T-helper 22 cell (primary cell): Measurements from ENCODE around the gene PIR.

ENCODE experiments used
- DNase-seq: peaks from one replicate; pipeline ENCODE4 v3.0.0-alpha.2; 2020; ENCODE audit warnings: low read depth

Gene PIR

DNA sequence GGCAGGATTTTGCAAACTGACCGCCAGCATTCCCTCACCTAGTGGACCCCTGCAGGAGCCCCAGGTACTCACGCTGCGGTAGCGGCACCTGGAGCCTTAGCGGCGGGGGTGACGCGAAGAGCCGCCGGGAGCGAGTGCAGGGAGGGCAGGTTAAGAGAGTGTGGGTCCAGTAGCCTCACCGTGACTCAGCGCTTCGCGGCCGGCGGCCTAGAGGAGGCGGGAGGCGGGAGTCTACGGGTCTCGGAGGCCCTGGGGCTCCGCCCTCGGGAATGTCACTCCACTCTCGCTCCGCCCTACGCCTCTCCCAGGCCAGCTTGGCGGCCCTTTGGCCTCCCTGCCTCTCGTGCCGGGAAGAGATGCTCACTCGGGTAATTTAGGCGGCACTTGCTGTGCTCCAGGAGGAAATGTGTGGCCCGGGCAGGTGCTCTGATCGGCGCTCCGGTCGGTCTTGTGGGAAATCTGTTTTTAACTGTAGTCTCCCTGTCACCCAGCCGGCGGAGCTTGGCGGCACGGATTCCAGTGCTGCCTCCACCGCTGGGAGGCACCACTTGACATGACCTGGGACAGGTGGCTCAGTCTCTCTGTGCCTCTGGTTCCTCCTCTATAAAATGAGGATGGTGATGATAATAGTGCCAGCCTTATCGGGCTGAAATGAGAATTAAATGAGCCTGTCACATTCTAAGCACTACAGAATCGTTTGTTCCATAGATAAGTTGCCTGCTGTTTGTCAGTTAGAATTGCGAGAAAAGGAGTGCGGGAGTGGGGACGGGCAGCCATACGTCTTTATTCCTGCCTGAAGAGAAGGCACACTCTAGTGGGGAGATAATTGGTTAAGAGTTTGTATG is at the start of gene PIR:
PIR (minus strand) TSS at position 216 of the 845 bp plus-strand sequence. CDS start 2,076 bp downstream, outside the sequence.
- peak; percentile 4 for DNase-seq

DNA sequence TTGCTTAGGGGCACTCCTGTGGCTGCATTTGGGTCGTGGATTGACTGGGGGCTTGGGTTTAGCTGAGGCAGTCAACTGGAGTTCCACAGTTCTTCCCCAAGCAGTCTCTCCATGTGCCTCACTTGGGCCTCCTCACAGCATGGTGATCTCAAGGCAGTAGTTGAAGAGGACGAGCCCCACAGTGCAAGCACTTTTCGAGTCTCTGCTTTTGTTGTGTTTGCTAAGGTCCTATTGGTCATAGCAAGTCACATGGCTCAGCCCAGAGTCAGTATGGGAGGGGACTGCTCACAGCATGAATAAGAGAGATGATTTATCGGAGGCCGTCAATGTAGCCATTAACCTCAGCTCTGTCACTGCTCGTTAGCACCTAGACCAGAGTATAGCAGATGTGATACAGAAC is 37.2 kb upstream of the PIR start:
- DNase-seq: no peak

DNA sequence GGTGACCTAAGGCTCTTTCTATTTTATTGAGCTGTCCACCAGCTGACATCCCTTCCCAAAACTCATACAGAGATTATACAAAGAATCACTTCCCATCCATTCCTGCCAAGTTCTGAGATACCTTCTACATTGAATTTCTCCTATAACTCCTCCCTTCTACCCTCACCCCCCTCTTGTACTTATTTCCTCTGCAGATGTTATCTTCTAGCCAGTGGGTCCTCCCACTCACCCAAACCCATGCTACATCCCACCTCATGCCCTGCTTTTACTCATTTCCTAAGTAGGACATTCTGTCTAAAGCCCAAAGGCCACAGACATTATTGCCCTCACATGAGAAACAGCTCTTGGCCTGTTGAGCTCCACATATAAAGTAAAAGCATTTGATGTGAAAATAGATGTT is 36.0 kb upstream of the PIR start:
- DNase-seq: no peak

DNA sequence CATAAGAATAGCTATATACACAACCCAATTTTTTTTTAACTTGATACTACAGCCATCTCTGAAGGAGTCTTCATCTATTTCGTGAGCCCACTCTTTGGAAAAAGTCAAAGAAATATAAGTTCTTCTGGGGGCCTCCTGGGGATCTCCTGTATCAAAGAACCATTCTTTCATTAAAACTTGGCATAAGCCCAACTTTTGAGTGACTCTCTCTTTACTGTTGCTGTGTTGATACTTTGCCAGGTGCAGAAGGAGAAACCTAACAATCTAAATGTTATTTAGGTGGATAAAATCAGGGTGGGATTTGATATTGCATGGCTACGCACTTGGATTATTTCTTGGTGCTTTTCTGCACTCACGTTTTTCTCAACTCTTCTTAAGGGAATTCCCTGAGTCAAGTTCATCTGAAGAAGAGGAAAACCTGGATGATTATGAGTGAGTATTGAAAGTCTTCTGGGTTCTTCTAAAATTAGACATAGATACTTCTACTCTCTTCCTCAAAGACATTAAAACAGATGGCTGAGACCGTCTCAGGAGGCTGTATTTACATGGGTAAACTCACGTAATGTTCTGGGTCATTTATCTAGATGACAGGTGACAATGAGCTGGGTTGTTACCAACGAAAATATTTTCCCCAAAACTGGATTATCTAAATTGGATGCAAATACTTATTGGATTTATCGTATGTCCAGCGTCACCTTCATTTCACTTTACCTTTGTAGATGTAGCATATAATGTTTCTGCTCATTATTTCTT is 32.7 kb upstream of the PIR start:
- DNase-seq: no peak

DNA sequence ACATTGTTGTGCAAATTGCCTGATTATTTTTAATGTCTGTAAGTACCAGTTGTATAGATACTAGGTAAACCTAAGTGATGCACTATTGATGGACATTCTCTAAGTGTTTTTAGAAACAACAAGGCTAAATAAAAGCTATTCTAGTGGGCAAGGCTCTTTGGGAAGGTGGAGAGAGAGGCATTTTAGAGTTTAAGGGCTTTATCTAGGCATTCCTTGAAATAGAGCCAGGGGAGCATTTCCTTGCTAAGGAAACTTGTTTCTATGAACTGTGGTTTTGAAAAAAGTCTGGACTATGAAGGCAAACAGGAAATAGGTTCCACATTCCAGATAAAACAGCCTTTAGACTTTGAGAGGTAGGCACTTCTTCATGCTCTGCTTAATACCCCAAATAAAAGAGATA is 31.3 kb upstream of the PIR start:
- DNase-seq: no peak

DNA sequence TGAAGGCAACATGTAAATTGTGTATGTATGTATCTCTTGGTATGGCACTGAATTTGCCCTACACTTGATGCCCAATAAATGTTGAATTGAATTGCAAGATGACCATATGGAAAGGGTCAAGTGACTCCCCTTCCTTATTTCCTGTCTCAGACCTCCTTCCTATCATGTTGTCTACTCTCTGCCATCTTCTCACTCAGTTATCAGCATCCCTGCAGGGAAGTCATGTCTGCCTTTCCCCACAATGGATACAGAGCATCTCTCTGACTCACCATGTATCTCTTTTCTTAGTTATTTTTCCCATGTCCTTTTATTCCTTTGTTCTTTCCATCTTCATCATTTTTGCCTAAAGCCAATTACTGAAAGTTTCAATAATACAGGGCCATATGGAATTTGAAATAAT is 30.0 kb upstream of the PIR start:
- no peak for DNase-seq

DNA sequence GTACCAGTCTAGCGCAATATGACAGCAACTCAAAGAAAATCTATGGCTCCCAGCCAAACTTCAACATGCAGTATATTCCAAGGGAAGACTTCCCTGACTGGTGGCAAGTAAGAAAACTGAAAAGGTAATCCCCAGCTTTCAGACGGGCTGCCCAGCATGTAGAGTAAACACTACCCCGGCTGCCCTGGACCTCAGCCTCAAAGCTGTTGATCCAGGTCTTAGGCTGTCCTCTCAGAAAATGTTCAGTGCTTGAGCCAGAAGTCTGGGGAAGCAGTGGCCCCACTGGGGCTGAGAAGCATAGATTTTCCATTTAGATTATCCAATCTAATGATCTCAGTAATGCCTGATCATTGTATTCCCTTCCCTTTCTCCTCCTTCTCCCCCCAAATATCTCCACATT is 29.3 kb upstream of the PIR start:
- no peak for DNase-seq

DNA sequence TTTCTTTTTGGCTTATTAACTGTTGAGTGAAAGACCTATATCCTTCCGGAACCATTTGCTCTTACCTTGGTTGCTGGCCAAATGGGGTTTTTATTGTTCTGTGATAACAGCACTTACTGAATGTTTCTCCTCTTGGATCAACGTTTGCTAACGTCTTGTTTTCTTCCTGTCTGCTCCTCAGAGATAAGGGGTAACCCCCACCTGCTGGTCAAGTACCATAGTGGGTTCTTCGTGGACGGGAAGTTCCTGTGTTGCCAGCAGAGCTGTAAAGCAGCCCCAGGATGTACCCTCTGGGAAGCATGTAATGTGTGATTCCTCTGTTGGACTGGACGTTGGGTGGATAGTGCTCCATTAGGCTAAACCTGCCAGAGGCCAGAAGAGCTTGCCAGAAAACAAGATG is 22.8 kb upstream of the PIR start:
- DNase-seq: no peak

DNA sequence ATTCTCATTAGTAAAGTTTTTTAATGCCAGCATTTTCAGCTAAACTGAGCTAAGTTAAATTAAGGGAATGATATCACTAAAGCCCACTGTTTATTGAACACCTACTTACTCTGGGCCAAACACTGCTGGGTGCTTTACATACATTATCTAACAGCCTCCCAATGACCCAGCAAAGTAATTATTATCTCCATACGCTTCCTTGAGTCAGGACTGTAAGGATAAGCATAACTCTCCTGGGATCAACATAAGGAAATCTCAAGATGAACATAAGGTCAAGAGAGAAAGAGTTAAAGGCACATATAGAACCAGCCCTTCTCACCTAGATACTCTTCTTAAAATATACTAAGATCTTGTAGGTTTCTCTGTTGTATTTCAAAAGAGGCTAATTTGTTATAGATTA is 21.1 kb upstream of the PIR start:
- DNase-seq: no peak

DNA sequence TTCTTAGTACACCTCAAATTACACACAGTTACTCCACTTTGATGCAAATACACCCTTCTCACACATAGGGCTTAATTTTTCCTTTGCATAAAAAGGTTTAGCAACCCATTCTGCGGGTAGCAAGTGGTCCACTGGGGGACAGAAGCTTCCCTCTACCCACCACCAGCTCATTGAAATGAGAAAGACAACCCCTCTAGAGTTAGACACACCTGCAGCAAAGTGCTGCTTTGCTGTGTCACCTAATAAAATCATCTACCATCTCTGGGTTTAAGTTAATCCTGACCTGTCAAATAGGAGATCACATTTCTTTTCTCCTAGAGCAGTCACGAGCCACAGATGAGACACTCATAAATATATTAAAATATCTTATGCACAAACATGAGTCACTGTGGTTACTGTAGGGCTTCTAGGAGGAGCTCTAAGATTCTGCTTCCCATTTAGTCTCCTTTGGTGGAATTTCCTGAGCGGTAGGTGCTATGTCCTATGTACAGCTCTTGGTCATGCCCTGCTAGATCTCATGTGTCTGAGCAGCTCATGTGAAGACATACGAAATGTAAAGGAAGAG is 19.4 kb upstream of the PIR start:
- no peak for DNase-seq

DNA sequence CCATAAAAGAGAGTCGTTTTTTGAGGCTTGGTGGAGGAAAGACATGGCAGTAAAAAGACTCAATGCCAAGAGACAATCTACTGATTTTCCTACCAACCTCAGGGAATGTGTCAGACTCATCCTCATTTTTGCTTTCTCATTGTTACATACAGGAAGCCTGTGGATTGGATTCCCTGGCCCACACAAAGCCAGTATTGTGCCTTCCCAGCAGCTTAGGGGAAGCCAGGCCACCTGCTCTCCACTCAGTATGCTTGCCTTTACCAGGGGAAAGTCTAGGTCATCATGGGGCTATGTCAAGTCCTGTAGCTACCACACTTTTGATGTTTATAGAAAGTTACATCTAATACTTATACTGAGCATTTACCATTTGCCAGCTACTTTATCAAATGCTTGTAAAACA is 18.4 kb upstream of the PIR start:
- DNase-seq: no peak

DNA sequence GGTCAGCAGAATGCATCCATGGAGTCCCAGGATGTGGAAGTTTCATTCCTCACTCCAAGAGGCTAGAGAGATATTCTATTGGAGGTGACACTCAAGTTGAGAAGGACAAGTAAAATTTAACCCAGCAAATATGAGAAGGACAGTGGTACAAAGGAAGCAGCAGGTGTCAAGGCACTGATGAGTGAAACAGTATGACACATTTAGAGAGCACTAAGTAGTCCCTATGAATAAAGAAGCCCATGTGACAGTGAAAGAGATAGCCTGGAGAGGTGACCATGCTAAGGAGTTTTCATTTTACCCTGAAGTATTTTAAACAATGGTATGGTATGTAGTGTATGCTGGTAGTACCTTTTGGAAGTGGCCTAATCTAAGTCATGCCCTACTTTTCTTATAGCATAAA is 16.7 kb upstream of the PIR start:
- no peak for DNase-seq

DNA sequence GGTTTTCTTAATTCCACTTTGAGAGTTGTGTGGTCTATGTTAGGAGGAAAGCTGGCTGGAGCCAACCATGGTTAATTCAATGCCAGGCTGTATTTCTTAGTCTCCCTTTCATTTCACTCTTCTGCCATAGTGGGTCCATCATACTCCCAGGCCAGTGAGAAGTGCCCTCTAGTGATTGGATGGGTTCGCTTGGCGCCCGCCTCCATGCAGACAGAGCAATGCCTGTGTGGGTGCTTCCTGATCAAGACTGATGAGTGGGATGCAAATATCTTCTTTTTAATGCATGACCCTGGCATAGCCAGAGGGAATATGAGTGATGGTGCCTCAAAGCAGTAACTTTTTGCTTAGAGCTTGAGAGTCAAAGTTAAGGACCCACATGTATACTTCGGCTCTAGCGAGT is 13.9 kb upstream of the PIR start:
- DNase-seq: no peak

DNA sequence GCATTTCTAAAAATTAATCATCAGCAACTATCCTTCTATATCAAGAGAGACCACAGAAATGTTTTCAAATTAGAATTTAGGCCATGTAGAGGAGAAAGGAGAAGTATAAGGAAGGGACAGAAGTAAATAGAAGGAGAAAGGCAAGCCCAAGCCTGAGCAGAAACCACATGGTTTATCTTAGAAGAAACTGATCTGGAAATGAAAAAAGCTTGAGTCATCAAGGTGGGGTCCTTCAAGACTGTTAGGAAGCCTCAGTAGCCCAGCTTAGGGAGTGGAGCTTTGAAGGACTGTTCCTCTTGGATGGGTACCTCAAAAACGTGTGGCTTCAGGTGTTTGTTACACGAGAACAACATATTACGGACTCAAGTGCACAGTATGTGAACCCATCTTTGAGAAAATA is 12.0 kb upstream of the PIR start:
- DNase-seq: no peak

DNA sequence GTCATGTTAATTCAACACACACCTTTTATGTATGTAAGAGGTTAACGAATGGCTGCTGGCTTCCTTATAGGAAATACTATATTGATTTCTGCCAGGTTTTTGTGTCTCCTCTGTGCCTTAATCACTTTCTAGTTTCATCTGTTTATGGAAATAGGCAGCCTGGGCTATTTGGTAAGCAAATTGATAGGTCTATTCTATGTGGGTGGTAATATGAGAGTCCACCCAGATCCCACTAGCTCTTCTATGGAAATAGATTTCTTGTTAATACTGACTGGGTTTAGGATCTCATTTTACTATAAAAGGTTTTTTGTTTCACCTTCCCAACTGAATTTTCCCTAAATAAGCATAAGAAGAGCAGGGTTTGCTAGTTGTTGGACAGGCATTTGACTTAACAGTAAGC is 11.5 kb upstream of the PIR start:
- DNase-seq: no peak

DNA sequence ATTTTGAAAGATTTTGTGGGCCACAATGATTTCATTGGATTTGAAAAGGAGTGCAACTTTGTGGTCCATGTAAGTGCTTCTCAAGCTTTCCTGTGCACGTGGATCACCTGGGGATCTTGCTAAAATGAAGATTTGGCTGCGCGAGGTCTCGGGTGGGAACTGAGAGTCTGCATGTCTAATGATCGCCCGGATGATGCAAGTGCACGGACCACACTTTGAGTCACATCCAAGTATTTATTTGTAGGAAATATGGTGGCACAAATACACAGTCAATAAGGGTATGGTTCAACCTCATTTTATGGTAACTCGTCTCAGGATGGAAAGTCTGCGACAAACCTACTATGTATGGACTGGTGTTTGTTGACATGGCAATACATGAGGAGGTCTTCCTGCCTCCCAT is 8.4 kb upstream of the PIR start:
- no peak for DNase-seq

DNA sequence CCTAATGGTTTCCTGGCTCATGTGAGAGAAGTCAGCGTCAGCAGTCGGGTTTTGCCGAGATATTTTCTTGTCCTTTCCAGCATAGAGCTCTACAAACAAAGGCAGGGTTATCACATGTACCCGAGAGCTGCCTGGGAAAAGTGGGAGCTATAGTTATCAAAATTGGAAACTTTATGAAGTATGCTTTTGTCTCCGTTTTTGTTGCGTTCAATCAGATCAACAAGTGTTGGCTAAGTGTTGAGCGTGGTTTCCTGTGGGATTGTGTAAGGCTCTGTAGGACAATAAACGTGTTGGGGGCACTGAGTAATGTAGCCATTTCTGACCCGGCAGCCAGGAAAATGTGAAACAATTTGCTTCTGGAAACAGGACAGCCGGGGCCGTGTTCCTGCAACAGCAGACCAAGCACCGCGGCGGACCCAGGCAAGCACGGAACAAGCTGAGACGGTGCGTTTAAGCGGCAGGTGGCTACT is 7.4 kb upstream of the PIR start, which contains the start of gene BMX:
BMX (plus strand) TSS at position 311 of the 470 bp plus-strand sequence. CDS start 7,547 bp downstream, outside the sequence.
- no peak for DNase-seq

DNA sequence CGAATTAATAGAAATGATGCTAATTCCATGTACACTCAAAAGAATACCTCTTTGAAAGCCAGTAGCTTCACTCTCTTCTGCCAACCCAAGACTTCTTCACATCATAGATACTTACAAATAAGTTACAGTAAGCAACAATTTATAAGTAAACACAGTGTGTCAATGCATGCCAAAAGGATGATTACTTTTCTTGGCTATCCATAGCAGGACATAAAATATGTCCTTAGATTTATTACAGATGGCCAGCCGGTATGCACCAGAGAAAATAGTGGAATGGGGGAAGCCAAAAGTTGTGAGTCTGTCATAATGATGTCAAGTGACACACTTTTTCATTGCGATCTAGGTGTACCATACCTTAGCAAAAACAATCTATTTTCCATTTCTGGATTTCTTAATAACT is 6.8 kb upstream of the PIR start:
- DNase-seq: no peak

DNA sequence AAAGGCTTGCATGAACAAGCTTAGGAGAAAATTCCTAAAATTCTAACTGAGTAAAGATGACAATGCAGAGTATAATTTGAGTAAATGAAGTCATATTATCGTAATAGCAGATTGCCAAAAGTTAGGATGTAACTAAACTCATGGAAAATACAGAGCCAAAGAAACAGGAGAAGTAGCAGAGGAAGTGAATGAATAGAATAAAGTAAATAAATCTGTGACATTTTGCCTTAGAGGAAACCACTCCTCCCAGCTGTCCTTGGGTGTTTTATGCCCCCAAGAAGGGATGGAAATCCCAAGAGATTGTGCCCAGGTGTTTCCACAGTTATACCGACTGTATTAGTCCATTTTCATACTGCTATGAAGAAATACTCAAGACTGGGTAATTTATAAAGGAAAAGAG is 5.6 kb upstream of the PIR start:
- no peak for DNase-seq

DNA sequence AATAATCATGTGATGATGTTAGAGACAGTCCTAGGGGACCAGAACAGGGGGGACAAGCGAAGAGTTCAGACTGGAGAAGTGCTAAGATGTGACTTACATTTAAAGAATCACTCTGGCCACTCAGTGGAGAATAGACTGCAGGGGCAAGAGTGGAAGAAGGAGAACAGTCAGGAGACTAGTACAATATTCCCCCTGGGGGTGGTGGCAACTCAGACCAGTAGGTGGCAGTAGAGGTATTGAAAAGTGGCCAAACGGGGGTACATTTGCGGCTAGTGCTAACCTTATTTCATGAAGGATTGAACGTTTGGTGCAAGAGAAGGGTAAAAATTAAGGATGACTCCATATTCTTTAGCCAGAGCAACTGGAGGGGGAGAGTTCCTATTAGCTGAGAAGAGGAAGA is 4.7 kb upstream of the PIR start:
- DNase-seq: peak; percentile 2

DNA sequence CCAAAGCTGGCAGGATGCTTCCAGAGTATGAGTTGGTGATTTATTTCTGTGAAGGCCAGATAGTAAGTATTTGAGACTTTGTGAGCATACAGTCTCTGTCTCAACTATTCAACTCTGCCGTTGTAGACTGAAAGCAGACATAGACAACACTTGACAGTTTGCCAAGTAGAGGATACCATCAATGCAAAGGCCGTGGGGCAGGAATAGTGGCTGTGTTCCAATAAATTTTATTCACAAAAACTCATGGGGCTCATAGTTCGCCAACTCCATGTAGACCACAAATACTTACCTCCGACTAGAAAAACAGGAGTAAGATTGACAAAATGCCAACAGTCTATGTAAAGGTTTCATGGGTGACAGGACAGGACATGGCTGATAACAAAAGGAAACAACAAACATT is 3.7 kb upstream of the PIR start:
- no peak for DNase-seq

DNA sequence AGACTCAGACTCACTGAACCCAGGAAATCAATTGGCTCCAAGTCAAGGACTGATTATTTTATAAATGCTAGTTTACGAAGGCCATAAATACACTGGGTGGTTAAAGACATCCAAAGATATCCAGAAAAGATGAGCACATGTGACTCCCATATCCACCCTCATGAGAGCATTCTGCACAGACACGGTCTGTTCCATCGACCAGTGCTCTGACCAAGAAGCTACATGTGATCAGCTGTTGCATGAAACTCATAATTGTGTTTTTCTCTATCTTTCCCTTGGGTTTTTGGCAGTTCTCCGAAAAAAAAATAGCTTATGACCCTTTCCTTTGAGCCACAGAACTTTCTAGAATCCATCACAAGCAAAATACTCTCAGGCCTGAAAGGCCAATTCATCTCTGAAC is 2.7 kb upstream of the PIR start:
- DNase-seq: no peak

DNA sequence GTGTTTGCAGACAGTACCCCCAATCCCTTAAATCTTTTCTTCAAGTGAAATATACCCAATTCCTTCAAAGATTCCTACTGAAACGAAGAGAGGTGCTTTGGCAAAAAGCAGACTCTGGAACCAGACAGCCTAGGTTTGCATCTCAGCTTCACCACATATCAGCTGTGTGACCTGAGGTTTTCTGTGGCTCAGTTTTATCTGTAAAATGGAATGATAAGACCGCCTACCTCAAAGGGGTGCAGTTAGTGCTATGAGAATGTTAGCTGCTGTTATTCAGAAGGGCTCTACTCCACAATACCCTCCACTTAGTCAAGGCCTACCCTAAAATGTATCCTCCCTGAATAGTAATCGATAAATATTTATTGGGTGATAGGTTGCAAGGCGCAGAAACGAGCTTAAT is 664 bp downstream of the PIR start:
- DNase-seq: no peak
